GM23338 (cell line): Measurements from ENCODE around the gene JOSD2. TPM values are rescaled to one million over a fixed set of nuclear protein-coding genes. Genes with fewer than 3 reads are reported as not detected.

Source experiments
- ATAC-seq: fragments of 200-7000 bp; cut with Tn5 transposase; 3 replicates; pipeline ENCODE4 v1.9.1; 2020
- DNase-seq: peaks from one replicate; pipeline ENCODE4 v3.0.0-alpha.2; 2015; ENCODE audit warnings: low spot score
- H2AFZ ChIP-seq: fragments of 200-600 bp; sonication (generic); 2 replicates; pipeline ENCODE4 v1.8.0; 2016; ENCODE audit warnings: antibody characterized with exemption, mild to moderate bottlenecking, moderate library complexity
- H3F3A ChIP-seq: fragments of 200-600 bp; sonication (generic); replicated peaks from 2 replicates; pipeline ENCODE4 v1.8.0; 2017; ENCODE audit warnings: antibody characterized with exemption, mixed run types, low read depth
- H3K27ac ChIP-seq: fragments of 200-600 bp; sonication (generic); 2 replicates; pipeline ENCODE4 v1.6.1; 2016; ENCODE audit warnings: low read depth
- H3K27me3 ChIP-seq: fragments of 200-600 bp; sonication (generic); 2 replicates; pipeline ENCODE4 v1.8.0; 2016; ENCODE audit warnings: mild to moderate bottlenecking, mixed run types, moderate library complexity; ENCODE audit not compliant: insufficient read depth
- H3K36me3 ChIP-seq: fragments of 200-600 bp; sonication (generic); 2 replicates; pipeline ENCODE4 v1.8.0; 2016; ENCODE audit warnings: mild to moderate bottlenecking; ENCODE audit not compliant: insufficient read depth
- H3K4me1 ChIP-seq: fragments of 200-600 bp; sonication (generic); 2 replicates; pipeline ENCODE4 v1.8.0; 2016; ENCODE audit warnings: mild to moderate bottlenecking, moderate library complexity; ENCODE audit not compliant: insufficient read depth
- H3K4me2 ChIP-seq: fragments of 200-600 bp; sonication (generic); 2 replicates; pipeline ENCODE4 v1.7.1; 2017; ENCODE audit warnings: mixed run types
- H3K4me3 ChIP-seq: fragments of 200-600 bp; sonication (generic); 2 replicates; pipeline ENCODE4 v1.6.1; 2016; ENCODE audit warnings: mixed run types
- H3K79me2 ChIP-seq: fragments of 200-600 bp; sonication (generic); replicated peaks from 2 replicates; pipeline ENCODE4 v1.8.0; 2017; ENCODE audit warnings: mild to moderate bottlenecking; ENCODE audit not compliant: insufficient read depth
- H3K9me2 ChIP-seq: fragments of 200-600 bp; sonication (generic); 2 replicates; pipeline ENCODE4 v1.8.0; 2017; ENCODE audit not compliant: insufficient read depth
- H4K20me1 ChIP-seq: fragments of 200-600 bp; sonication (generic); replicated peaks from 2 replicates; pipeline ENCODE4 v1.8.0; 2017; ENCODE audit warnings: mild to moderate bottlenecking; ENCODE audit not compliant: insufficient read depth
- H3K27ac Mint-ChIP-seq: 2 replicates; pipeline ENCODE4 v1.8.0; 2020; ENCODE audit warnings: inconsistent platforms, mild to moderate bottlenecking, moderate library complexity, mixed read lengths
- H3K27me3 Mint-ChIP-seq: 3 replicates; pipeline ENCODE4 v1.8.0; 2022; ENCODE audit warnings: low read depth, mild to moderate bottlenecking, moderate library complexity, mixed read lengths, inconsistent platforms; ENCODE audit not compliant: insufficient read depth, poor library complexity
- H3K36me3 Mint-ChIP-seq: 3 replicates; pipeline ENCODE4 v1.8.0; 2021; ENCODE audit warnings: low read depth, mild to moderate bottlenecking, inconsistent platforms, moderate library complexity, mixed read lengths
- H3K4me1 Mint-ChIP-seq: 3 replicates; pipeline ENCODE4 v1.8.0; 2020; ENCODE audit warnings: mild to moderate bottlenecking, inconsistent platforms, mixed read lengths
- H3K4me3 Mint-ChIP-seq: 3 replicates; pipeline ENCODE4 v1.8.0; 2021; ENCODE audit warnings: moderate library complexity, mild to moderate bottlenecking, inconsistent platforms, mixed read lengths
- H3K9me3 Mint-ChIP-seq: 3 replicates; pipeline ENCODE4 v1.8.0; 2020; ENCODE audit warnings: moderate library complexity, mild to moderate bottlenecking, inconsistent platforms, mixed read lengths
- CREB1 ChIP-seq: fragments of 250-450 bp; sonication (Bioruptor Pico); IDR thresholded peaks from 2 replicates; pipeline ENCODE4 v1.5.0; 2020; ENCODE audit warnings: low read depth, mild to moderate bottlenecking, moderate library complexity
- EZH2 ChIP-seq: fragments of 200-600 bp; sonication (generic); IDR thresholded peaks from one replicate; pipeline ENCODE4 v1.8.0; 2017; ENCODE audit warnings: antibody characterized with exemption, mild to moderate bottlenecking, low read depth; ENCODE audit not compliant: unreplicated experiment
- JUNB ChIP-seq: IDR thresholded peaks from one replicate; pipeline ENCODE4 v1.6.1; 2016; ENCODE audit warnings: antibody characterized with exemption; ENCODE audit not compliant: unreplicated experiment
- POLR2AphosphoS5 ChIP-seq: IDR thresholded peaks from 2 replicates; pipeline ENCODE4 v1.6.1; 2016; ENCODE audit warnings: antibody characterized with exemption, low read depth
- ZNF114 ChIP-seq: fragments of 250-450 bp; sonication (Bioruptor Pico); IDR thresholded peaks from 2 replicates; pipeline ENCODE4 v1.5.0; 2020; ENCODE audit warnings: mild to moderate bottlenecking, moderate library complexity
- ZNF331 ChIP-seq: fragments of 250-450 bp; sonication (Bioruptor Pico); IDR thresholded peaks from 2 replicates; pipeline ENCODE4 v1.5.0; 2020; ENCODE audit warnings: low read depth, mild to moderate bottlenecking, moderate library complexity
- polyA plus RNA-seq: library from polyadenylated mRNA; unstranded; fragments of >200 nt; fragmentation: Nextera tagmentation; extraction: Ambion mirVana; gene quantifications from 2 replicates; pipeline ENCODE4 v1.2.1, GENCODE V29; 2016
- total RNA-seq: library from RNA; depleted of rRNA; stranded (reverse); fragments of >200 nt; shearing (Covaris generic); gene quantifications from 2 replicates; pipeline ENCODE4 v1.2.3, GENCODE V29; 2014
- TF ChIP-seq, protein P1 (sequence below), 2 experiments: fragments of 200-600 bp in 1 of 2; sonication (generic) in 1 of 2; conservative IDR thresholded peaks; 2 replicates each; pipeline versions ENCODE4 v1.5.1 to v1.6.1; 2016 to 2017; ENCODE audit warnings: antibody characterized with exemption in 2 of 2, low read depth in 2 of 2, mild to moderate bottlenecking in 2 of 2, moderate library complexity in 1 of 2
- TF ChIP-seq, protein P2 (sequence below): IDR thresholded peaks from one replicate; pipeline ENCODE4 v1.6.1; 2018; ENCODE audit warnings: antibody characterized with exemption; ENCODE audit not compliant: unreplicated experiment

JOSD2 gene
- total and polyA plus RNA-seq, 2 experiments from 2014 or later = 3.3 to 5.8 TPM

DNA sequence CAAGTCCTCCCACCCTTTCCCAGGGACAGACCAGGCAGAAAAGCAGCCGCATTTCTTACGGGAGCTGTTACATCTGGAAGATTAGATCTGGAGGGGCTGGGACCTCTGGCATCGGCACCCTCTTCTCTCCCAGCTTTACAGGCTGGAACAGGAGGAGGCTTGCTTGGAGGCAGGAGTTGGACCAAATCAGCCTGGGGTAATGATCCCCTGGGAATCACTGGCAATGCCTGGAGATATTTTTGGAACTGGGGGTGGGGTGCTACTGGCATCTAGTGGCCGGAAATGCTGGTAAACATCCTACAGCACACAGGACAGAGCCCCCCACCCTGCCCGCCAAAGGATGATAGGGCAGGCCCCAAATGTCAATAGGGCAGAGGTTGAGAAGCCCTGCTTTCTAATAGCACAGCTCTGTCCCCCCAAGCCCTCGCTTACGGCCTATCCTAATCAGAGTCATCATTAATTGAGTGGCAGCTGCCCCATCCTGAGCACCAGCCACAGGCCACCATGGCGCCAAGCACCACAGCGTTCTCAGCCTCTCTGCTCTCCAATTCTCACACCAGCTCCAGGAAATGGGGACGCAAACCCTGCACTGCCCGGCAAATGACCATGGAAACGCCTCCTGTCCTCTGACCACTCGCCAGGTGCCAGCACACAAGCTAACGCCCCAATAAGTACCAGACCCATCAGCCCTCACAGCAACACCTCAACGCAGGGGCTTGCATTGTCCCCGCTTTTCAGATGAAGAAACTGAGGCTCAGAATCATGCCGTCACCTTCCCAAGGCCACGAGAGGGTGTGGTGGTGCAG is 36.6 kb upstream of the JOSD2 start:
- no peak for ATAC-seq
- H3K9me3 Mint-ChIP-seq = peaks cover 87% of the 10 kb centered on the region
- H3F3A ChIP-seq = no peaks in the 10 kb centered on the region

More for the DNA sequence above, 36.6 kb upstream of the JOSD2 start:
- Histone ChIP-seq H3K4me3 (no peak overlapping the region), H3K36me3 (no peaks in the 10 kb centered on the region), H3K4me1 (peaks cover 6% of the 10 kb centered on the region), H3K27me3 (peaks cover 31% of the 10 kb centered on the region), H3K79me2 (no peaks in the 10 kb centered on the region), H2AFZ (no peak overlapping the region), H3K4me2 (no peak overlapping the region), H4K20me1 (no peaks in the 10 kb centered on the region; the same call in 1 of the 2 replicates), H3K9me2 (no peaks in the 10 kb centered on the region), H3K27ac (no peak overlapping the region)
- DNase-seq = no peak
- TF ChIP-seq EZH2 (no peak), ZNF114 (CRISPR knock-in tag) (no peak), ZNF331 (CRISPR knock-in tag) (no peak), POLR2AphosphoS5 (no peak), CREB1 (CRISPR knock-in tag) (no peak), JUNB (no peak)
- TF ChIP-seq, protein P1, sequence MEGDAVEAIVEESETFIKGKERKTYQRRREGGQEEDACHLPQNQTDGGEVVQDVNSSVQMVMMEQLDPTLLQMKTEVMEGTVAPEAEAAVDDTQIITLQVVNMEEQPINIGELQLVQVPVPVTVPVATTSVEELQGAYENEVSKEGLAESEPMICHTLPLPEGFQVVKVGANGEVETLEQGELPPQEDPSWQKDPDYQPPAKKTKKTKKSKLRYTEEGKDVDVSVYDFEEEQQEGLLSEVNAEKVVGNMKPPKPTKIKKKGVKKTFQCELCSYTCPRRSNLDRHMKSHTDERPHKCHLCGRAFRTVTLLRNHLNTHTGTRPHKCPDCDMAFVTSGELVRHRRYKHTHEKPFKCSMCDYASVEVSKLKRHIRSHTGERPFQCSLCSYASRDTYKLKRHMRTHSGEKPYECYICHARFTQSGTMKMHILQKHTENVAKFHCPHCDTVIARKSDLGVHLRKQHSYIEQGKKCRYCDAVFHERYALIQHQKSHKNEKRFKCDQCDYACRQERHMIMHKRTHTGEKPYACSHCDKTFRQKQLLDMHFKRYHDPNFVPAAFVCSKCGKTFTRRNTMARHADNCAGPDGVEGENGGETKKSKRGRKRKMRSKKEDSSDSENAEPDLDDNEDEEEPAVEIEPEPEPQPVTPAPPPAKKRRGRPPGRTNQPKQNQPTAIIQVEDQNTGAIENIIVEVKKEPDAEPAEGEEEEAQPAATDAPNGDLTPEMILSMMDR (conservative IDR thresholded peaks at IDR 0.05; ENCODE audit: low read depth in 2 of 2) = peak; percentile 26 to 51
- TF ChIP-seq, protein P2, sequence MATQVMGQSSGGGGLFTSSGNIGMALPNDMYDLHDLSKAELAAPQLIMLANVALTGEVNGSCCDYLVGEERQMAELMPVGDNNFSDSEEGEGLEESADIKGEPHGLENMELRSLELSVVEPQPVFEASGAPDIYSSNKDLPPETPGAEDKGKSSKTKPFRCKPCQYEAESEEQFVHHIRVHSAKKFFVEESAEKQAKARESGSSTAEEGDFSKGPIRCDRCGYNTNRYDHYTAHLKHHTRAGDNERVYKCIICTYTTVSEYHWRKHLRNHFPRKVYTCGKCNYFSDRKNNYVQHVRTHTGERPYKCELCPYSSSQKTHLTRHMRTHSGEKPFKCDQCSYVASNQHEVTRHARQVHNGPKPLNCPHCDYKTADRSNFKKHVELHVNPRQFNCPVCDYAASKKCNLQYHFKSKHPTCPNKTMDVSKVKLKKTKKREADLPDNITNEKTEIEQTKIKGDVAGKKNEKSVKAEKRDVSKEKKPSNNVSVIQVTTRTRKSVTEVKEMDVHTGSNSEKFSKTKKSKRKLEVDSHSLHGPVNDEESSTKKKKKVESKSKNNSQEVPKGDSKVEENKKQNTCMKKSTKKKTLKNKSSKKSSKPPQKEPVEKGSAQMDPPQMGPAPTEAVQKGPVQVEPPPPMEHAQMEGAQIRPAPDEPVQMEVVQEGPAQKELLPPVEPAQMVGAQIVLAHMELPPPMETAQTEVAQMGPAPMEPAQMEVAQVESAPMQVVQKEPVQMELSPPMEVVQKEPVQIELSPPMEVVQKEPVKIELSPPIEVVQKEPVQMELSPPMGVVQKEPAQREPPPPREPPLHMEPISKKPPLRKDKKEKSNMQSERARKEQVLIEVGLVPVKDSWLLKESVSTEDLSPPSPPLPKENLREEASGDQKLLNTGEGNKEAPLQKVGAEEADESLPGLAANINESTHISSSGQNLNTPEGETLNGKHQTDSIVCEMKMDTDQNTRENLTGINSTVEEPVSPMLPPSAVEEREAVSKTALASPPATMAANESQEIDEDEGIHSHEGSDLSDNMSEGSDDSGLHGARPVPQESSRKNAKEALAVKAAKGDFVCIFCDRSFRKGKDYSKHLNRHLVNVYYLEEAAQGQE = no peak
- Mint-ChIP-seq H3K4me1 (no peaks in the 10 kb centered on the region), H3K36me3 (peaks cover 28% of the 10 kb centered on the region), H3K27ac (no peak overlapping the region), H3K4me3 (no peak overlapping the region), H3K27me3 (peaks cover 5% of the 10 kb centered on the region)
